H1 (cell line): ENCODE results near the gene PLD3. TPM values are rescaled to one million over a fixed set of nuclear protein-coding genes. Genes with fewer than 3 reads are reported as not detected.

Experiments
- CTCF ChIA-PET: fragments of 300-600 bp; sonication (Branson Sonifier 250); formaldehyde crosslinking; loops from one replicate; lab custom pipeline; 2021; ENCODE audit not compliant: partially characterized antibody; lab: Charles Lee
- POLR2A ChIA-PET: fragments of 300-600 bp; sonication (Branson Sonifier 250); formaldehyde crosslinking; loops from one replicate; lab custom pipeline; 2021; ENCODE audit warnings: inconsistent platforms; ENCODE audit not compliant: partially characterized antibody; lab: Charles Lee
- DNase-seq, 2 experiments: peaks; one replicate each; pipeline versions ENCODE4 v3.0.0 to v3.0.0-alpha.2; 2010 to 2022; ENCODE audit warnings: low spot score in 2 of 2, low read depth in 1 of 2, mixed read lengths in 1 of 2
- FAIRE-seq: peaks from 2 replicates; lab custom pipeline; 2011; peaks lifted over from hg19 to GRCh38; lab: Jason Lieb, UNC
- H2AFZ ChIP-seq: 2 replicates; pipeline ENCODE4 v1.8.1; 2012; ENCODE audit warnings: low read length, inconsistent platforms
- H2AK5ac ChIP-seq: 2 replicates; pipeline ENCODE4 v1.6.1; 2013; ENCODE audit warnings: low read depth, low read length
- H2BK120ac ChIP-seq: replicated peaks from 2 replicates; pipeline ENCODE3; 2013; ENCODE audit warnings: low read depth, low read length, inconsistent platforms
- H2BK12ac ChIP-seq: 2 replicates; pipeline ENCODE4 v1.6.1; 2013; ENCODE audit warnings: low read depth, low read length
- H2BK15ac ChIP-seq: 2 replicates; pipeline ENCODE4 v1.6.1; 2013; ENCODE audit warnings: low read length
- H2BK20ac ChIP-seq: 2 replicates; pipeline ENCODE4 v1.6.1; 2013; ENCODE audit warnings: low read length
- H2BK5ac ChIP-seq: 2 replicates; pipeline ENCODE4 v1.6.1; 2013; ENCODE audit warnings: low read depth, low read length
- H3K14ac ChIP-seq: 2 replicates; pipeline ENCODE4 v1.6.1; 2013; ENCODE audit warnings: inconsistent platforms; ENCODE audit not compliant: insufficient read length
- H3K18ac ChIP-seq: 2 replicates; pipeline ENCODE4 v1.6.1; 2013; ENCODE audit warnings: low read length; ENCODE audit errors: extremely low read depth
- H3K23ac ChIP-seq: 2 replicates; pipeline ENCODE4 v1.6.1; 2013; ENCODE audit warnings: inconsistent platforms; ENCODE audit not compliant: insufficient read length
- H3K23me2 ChIP-seq: 2 replicates; pipeline ENCODE4 v1.6.1; 2013; ENCODE audit warnings: low read depth, low read length
- H3K27ac ChIP-seq: 2 replicates; pipeline ENCODE4 v1.6.1; 2011; ENCODE audit warnings: low read depth, low read length, inconsistent platforms
- H3K27me3 ChIP-seq, 4 experiments: replicated peaks in 1 of 4; 1 replicate in 1 of 4; 2 replicates in 3 of 4; pipeline versions ENCODE4 v1.6.1 to v1.8.1; 2011 to 2013; ENCODE audit warnings: low read length in 3 of 4, mild to moderate bottlenecking in 3 of 4, inconsistent platforms in 2 of 4, mixed read lengths in 2 of 4, moderate library complexity in 1 of 4; ENCODE audit not compliant: control insufficient read depth in 3 of 4, insufficient read depth in 3 of 4; ENCODE audit errors: extremely low read depth in 1 of 4
- H3K36me3 ChIP-seq, 4 experiments: 2 replicates each; pipeline versions ENCODE4 v1.6.1 to v1.8.1; 2011 to 2013; ENCODE audit warnings: mild to moderate bottlenecking in 4 of 4, low read length in 3 of 4, moderate library complexity in 2 of 4, control low read depth in 1 of 4, inconsistent platforms in 1 of 4; ENCODE audit not compliant: insufficient read depth in 4 of 4, control insufficient read depth in 2 of 4
- H3K4ac ChIP-seq: replicated peaks from 2 replicates; pipeline ENCODE3; 2013; ENCODE audit warnings: low read length, low read depth, mixed read lengths, inconsistent platforms; ENCODE audit not compliant: insufficient read length
- H3K4me1 ChIP-seq, 4 experiments: replicated peaks in 1 of 4; 1 replicate in 1 of 4; 2 replicates in 3 of 4; pipeline versions ENCODE4 v1.6.1 to v1.8.1; 2011 to 2013; ENCODE audit warnings: low read length in 3 of 4, inconsistent platforms in 2 of 4, mixed read lengths in 1 of 4; ENCODE audit not compliant: insufficient read depth in 4 of 4, control insufficient read depth in 3 of 4
- H3K4me2 ChIP-seq, 2 experiments: 2 replicates each; pipeline versions ENCODE4 v1.6.1 to v1.8.1; 2011 to 2013; ENCODE audit warnings: low read depth in 2 of 2, low read length in 2 of 2, control low read depth in 1 of 2, inconsistent platforms in 1 of 2, mild to moderate bottlenecking in 1 of 2; ENCODE audit not compliant: insufficient read depth in 1 of 2
- H3K4me3 ChIP-seq, 4 experiments: fragments of 200-600, 300-600 bp in 1 of 4; sonication (generic), shearing (Covaris generic), sonication (Bioruptor Twin) in 1 of 4; 2 replicates each; pipeline versions ENCODE4 v1.5.1 to v1.8.1; 2011 to 2016; ENCODE audit warnings: low read length in 4 of 4, low read depth in 3 of 4, control low read depth in 2 of 4, inconsistent platforms in 2 of 4, mild to moderate bottlenecking in 2 of 4, mixed read lengths in 1 of 4, moderate library complexity in 1 of 4; ENCODE audit not compliant: insufficient read depth in 2 of 4; ENCODE audit errors: extremely low read depth in 1 of 4
- H3K56ac ChIP-seq: replicated peaks from 2 replicates; pipeline ENCODE3; 2013; ENCODE audit warnings: low read depth, mild to moderate bottlenecking, mixed read lengths, low read length, inconsistent platforms; ENCODE audit not compliant: insufficient read length
- H3K79me1 ChIP-seq: 2 replicates; pipeline ENCODE4 v1.6.1; 2013; ENCODE audit warnings: low read depth, low read length, control low read depth
- H3K79me2 ChIP-seq, 2 experiments: 2 replicates each; pipeline versions ENCODE4 v1.6.1 to v1.8.1; 2012 to 2013; ENCODE audit warnings: low read length in 2 of 2, mild to moderate bottlenecking in 2 of 2, inconsistent platforms in 1 of 2; ENCODE audit not compliant: insufficient read depth in 2 of 2, control insufficient read depth in 1 of 2
- H3K9ac ChIP-seq, 4 experiments: replicated peaks in 1 of 4; 1 replicate in 1 of 4; 2 replicates in 3 of 4; pipeline versions ENCODE4 v1.6.1 to v1.8.1; 2011 to 2013; ENCODE audit warnings: low read depth in 3 of 4, low read length in 3 of 4, control low read depth in 2 of 4, mild to moderate bottlenecking in 2 of 4, moderate library complexity in 2 of 4, inconsistent platforms in 1 of 4; ENCODE audit errors: extremely low read depth in 1 of 4
- H3K9me3 ChIP-seq, 2 experiments: 2 replicates each; pipeline versions ENCODE4 v1.6.1 to v1.8.1; 2012 to 2013; ENCODE audit warnings: mild to moderate bottlenecking in 2 of 2, moderate library complexity in 2 of 2, control low read depth in 1 of 2, inconsistent platforms in 1 of 2, low read depth in 1 of 2, low read length in 1 of 2, mixed read lengths in 1 of 2; ENCODE audit not compliant: insufficient read depth in 2 of 2
- H4K20me1 ChIP-seq, 2 experiments: replicated peaks in 1 of 2; 2 replicates each; pipeline versions ENCODE3 to v1.8.1; 2011 to 2013; ENCODE audit warnings: inconsistent platforms in 2 of 2, low read length in 2 of 2, mild to moderate bottlenecking in 1 of 2; ENCODE audit not compliant: insufficient read depth in 2 of 2, control insufficient read depth in 1 of 2
- H4K5ac ChIP-seq: 2 replicates; pipeline ENCODE4 v1.6.1; 2013; ENCODE audit warnings: low read length, low read depth, mixed read lengths, inconsistent platforms; ENCODE audit not compliant: insufficient read length
- H4K8ac ChIP-seq: 2 replicates; pipeline ENCODE4 v1.8.0; 2013; ENCODE audit warnings: mild to moderate bottlenecking, moderate library complexity, low read length, inconsistent platforms; ENCODE audit not compliant: insufficient read depth; ENCODE audit errors: extremely low read depth
- H4K91ac ChIP-seq: replicated peaks from 2 replicates; pipeline ENCODE3; 2013; ENCODE audit warnings: low read length, mixed read lengths, inconsistent platforms; ENCODE audit not compliant: insufficient read length
- BRCA1 ChIP-seq: IDR thresholded peaks from 2 replicates; pipeline ENCODE4 v1.6.1; 2012; ENCODE audit warnings: low read depth, low read length, improper control_type of control experiment
- CBX5 ChIP-seq: fragments of 300-800, 300-1000 bp; sonication (generic); IDR thresholded peaks from 2 replicates; pipeline ENCODE4 v1.7.1; 2016; ENCODE audit warnings: antibody characterized with exemption, low read length, low read depth
- CHD1 ChIP-seq: IDR thresholded peaks from 2 replicates; pipeline ENCODE4 v1.6.1; 2012; ENCODE audit warnings: low read depth, low read length, improper control_type of control experiment
- CREB1 ChIP-seq: IDR thresholded peaks from 2 replicates; pipeline ENCODE4 v1.6.1; 2012; ENCODE audit warnings: inconsistent platforms
- GABPA ChIP-seq: IDR thresholded peaks from 2 replicates; pipeline ENCODE4 v1.6.1; 2011; ENCODE audit warnings: mild to moderate bottlenecking, low read length, moderate library complexity, borderline replicate concordance; ENCODE audit not compliant: insufficient read depth
- JUND ChIP-seq: IDR thresholded peaks from 2 replicates; pipeline ENCODE4 v1.6.1; 2011; ENCODE audit warnings: mild to moderate bottlenecking, improper control_type of control experiment, low read length
- MAFK ChIP-seq: IDR thresholded peaks from 2 replicates; pipeline ENCODE4 v1.6.1; 2012; ENCODE audit warnings: low read depth, mild to moderate bottlenecking, improper control_type of control experiment, low read length
- MAX ChIP-seq: IDR thresholded peaks from 2 replicates; pipeline ENCODE4 v1.6.1; 2012; ENCODE audit warnings: inconsistent platforms
- NRF1 ChIP-seq: IDR thresholded peaks from 2 replicates; pipeline ENCODE4 v1.6.1; 2011; ENCODE audit warnings: mild to moderate bottlenecking, low read depth, low read length, improper control_type of control experiment
- RBBP5 ChIP-seq: IDR thresholded peaks from 2 replicates; pipeline ENCODE4 v1.7.1; 2012; ENCODE audit warnings: low read depth, mild to moderate bottlenecking, inconsistent platforms, low read length, moderate library complexity, borderline replicate concordance
- RNF2 ChIP-seq: fragments of 200-900, 300-1000 bp; sonication (generic); IDR thresholded peaks from 2 replicates; pipeline ENCODE4 v1.7.1; 2016; ENCODE audit warnings: borderline replicate concordance, low read depth, mild to moderate bottlenecking, antibody characterized with exemption, low read length; ENCODE audit not compliant: poor library complexity, severe bottlenecking; ENCODE audit errors: missing control alignments
- SIRT6 ChIP-seq: IDR thresholded peaks from one replicate; pipeline ENCODE4 v1.7.1; 2012; ENCODE audit warnings: low read length, inconsistent platforms
- SUZ12 ChIP-seq: fragments of 200-600 bp; sonication (generic); IDR thresholded peaks from 2 replicates; pipeline ENCODE4 v1.6.1; 2012; ENCODE audit warnings: mild to moderate bottlenecking, inconsistent platforms, low read length, moderate library complexity, mixed read lengths
- USF2 ChIP-seq: IDR thresholded peaks from 2 replicates; pipeline ENCODE4 v1.6.1; 2011; ENCODE audit warnings: low read length, improper control_type of control experiment
- WGBS, 2 experiments: shearing (Covaris generic) in 1 of 2; methylation state at CpG; one replicate each; pipeline versions ENCODE4 v1.1.6 to v1.1.7; 2013 to 2015; ENCODE audit warnings: low lambda C conversion rate in 2 of 2, mixed read lengths in 2 of 2, inconsistent platforms in 1 of 2, low coverage in 1 of 2, missing lambda C conversion rate in 1 of 2; ENCODE audit not compliant: insufficient replicate concordance in 2 of 2, insufficient coverage in 1 of 2, insufficient read length in 1 of 2; ENCODE audit errors: extremely low coverage in 1 of 2, missing lambda C conversion rate in 1 of 2; 5-methylcytosine and 5-hydroxymethylcytosine counted together
- polyA plus RNA-seq, 7 experiments: library from polyadenylated mRNA; depleted of rRNA in 3 of 7; stranded (reverse) in 5 of 7; unstranded in 2 of 7; fragments of >200 nt in 5 of 7; fragments of 200-250 nt in 2 of 7; gene quantifications; 1 replicate in 5 of 7; 2 replicates in 1 of 7; 4 replicates in 1 of 7; pipeline versions ENCODE4 v1.2.1 to v1.2.3, GENCODE V29; 2011 to 2013; ENCODE audit warnings: missing spikeins in 2 of 7, mixed read lengths in 2 of 7
- total RNA-seq: library from RNA; stranded (reverse); fragmentation: NEBNext Ultra II Directional; extraction: Animal tissue kit (Norgen Biotek cat#: 25700); gene quantifications from 2 replicates; pipeline ENCODE4 v1.2.1, GENCODE V29; 2021

Gene PLD3
- total and polyA plus RNA-seq, 2 of the 8 experiments (the other 6 are each of a cell fraction or from before 2014, with no cell fraction given): 180 to 543 TPM

- H4K5ac ChIP-seq: no peak overlapping the region
- H2AK5ac ChIP-seq: no peak overlapping the region
- H4K8ac ChIP-seq: no peak overlapping the region
- no peaks in the 10 kb centered on the region; a peak in 1 of 7 replicates for H3K27me3 ChIP-seq
- H2BK5ac ChIP-seq: no peak overlapping the region
- peaks cover 0 to 3% of the 10 kb centered on the region in 2 experiments for H4K20me1 ChIP-seq
- H3K4me3 ChIP-seq: no peak overlapping the region
- no peak overlapping the region for H2BK120ac ChIP-seq
- no peaks in the 10 kb centered on the region for H3K79me1 ChIP-seq
- no peak overlapping the region for H3K23ac ChIP-seq
- DNase-seq: no peak
- no peaks in the 10 kb centered on the region for H3K23me2 ChIP-seq
- no peak overlapping the region for H3K4me2 ChIP-seq
- no peak overlapping the region for H2BK15ac ChIP-seq
- H3K36me3 ChIP-seq: peaks cover 8 to 31% (median 22%) of the 10 kb centered on the region in 4 experiments; a peak in 7 of 8 replicates
- H4K91ac ChIP-seq: no peak overlapping the region
- H3K4me1 ChIP-seq: no peaks in the 10 kb centered on the region
- no peak for FAIRE-seq
- no peak overlapping the region for H3K4ac ChIP-seq
- WGBS, 2 experiments: 89% methylated on average over 7 of the region's 7 CpGs; no CpG with 5 or more reads in 1 of the 2 experiments
- ChIA-PET CTCF (interaction anchor here (0.9 to 1.4 kb wide), 6 partner anchors 9 to 199 kb away, joined by 3 to 5 read pairs (median 4); no protein-coding TSS in a partner anchor), POLR2A (interaction anchor here (1.1 kb wide), 1 partner anchor 17 kb away, joined by 3 read pairs; no protein-coding TSS in a partner anchor)
- no peak overlapping the region for H3K14ac ChIP-seq
- no peak overlapping the region for H2BK20ac ChIP-seq
- H3K56ac ChIP-seq: no peak overlapping the region
- no peaks in the 10 kb centered on the region for H3K9me3 ChIP-seq
- no peak overlapping the region for H2AFZ ChIP-seq
- H3K18ac ChIP-seq: no peak overlapping the region
- H2BK12ac ChIP-seq: no peak overlapping the region
- H3K27ac ChIP-seq: no peak overlapping the region
- no peaks in the 10 kb centered on the region for H3K79me2 ChIP-seq
- no peak overlapping the region for H3K9ac ChIP-seq
- no peak for TF ChIP-seq CREB1
- no peak for TF ChIP-seq GABPA
- no peak for TF ChIP-seq BRCA1
- TF ChIP-seq SUZ12: no peak
- no peak for TF ChIP-seq CHD1
- no peak for TF ChIP-seq RBBP5
- no peak for TF ChIP-seq SIRT6
- no peak for TF ChIP-seq NRF1
- TF ChIP-seq CBX5: no peak
- TF ChIP-seq JUND: no peak
- TF ChIP-seq MAFK: no peak
- TF ChIP-seq MAX: no peak
- no peak for TF ChIP-seq USF2
- no peak for TF ChIP-seq RNF2
Observed at GRCh38 chr19:40322271-40322610, 26.3 kb upstream of the PLD3 start.
